IPS DF 4.7 (cell line): ENCODE measurements around the gene RASGRP1.

Experiments used
- DNase-seq: peaks from one replicate; pipeline ENCODE4 v3.0.0-alpha.2; 2013; ENCODE audit warnings: low spot score; ENCODE audit errors: extremely low read depth

RASGRP1 gene

DNA sequence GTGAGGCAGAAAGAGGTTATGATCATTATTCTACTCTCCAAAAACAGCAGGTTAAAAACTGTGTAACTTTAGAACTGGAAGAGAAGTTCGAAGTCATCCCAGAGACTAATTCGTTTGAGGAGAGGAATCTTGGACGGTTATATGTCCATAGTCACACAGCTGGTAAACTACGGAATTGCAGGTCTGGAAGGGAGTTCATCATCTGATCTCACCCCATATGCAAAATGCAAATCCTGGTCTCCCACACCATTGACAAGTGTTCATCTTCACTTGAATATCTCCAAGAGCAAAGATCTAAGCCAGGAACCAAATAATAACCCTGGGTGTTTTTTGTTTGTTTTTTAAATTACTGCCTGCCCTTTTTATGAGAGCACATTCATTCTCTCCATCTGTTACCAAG, 57.6 kb downstream of the RASGRP1 start:
- DNase-seq, result no peak

DNA sequence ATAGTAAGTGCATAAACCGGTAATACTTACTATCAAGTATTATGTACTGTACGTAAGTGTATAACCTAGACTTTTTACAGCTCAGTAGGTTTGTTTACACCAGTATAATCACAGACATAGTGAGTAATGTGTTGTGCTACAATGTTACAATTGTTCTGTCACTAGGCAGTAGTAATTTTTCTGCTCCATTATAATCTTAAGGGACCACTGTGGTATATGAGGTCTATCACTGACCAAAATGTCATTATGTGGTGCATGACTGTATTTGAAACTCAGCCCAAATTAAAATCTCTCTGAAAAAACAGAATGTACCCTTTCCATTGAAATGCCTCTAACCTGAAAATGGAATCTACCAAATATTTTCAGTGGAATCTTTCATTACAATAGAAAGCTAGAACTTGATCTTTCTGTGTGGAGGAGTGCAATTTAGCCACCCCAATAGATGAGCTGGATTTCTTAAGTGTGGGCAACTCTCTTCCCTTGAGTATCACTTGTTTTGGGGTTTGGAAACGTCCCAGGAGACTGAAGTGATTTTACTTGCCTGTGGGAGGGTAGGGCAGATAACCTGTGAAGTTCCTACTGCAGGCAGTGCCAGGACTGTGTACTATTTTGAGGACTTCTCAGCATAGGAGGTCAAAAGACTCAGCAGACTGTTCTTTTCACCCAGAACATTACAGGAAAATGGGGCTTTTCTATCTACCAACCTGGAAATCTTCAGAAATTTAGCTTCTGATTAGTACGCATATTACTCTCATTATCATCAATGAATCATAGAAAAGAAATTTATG, 59.7 kb downstream of the RASGRP1 start:
- no peak for DNase-seq

DNA sequence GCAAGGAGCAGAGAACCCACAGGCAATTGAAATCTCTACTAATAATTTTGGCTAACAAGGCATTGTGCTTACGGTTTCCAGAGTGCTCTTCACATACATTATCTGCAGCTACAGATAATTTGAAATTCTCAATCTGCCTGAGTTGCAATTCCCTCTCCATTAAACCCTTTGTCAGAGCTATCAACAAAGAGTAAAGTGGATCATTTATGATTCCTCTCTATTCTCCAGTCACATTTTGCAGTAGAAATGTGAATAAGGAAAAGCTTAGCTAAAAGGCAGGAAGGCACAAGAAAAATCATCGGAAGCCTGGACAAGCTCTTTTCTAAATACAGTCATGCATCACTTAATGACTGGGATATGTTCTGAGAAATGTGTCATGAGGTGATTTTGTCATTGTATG, 61.1 kb downstream of the RASGRP1 start:
- no peak for DNase-seq

DNA sequence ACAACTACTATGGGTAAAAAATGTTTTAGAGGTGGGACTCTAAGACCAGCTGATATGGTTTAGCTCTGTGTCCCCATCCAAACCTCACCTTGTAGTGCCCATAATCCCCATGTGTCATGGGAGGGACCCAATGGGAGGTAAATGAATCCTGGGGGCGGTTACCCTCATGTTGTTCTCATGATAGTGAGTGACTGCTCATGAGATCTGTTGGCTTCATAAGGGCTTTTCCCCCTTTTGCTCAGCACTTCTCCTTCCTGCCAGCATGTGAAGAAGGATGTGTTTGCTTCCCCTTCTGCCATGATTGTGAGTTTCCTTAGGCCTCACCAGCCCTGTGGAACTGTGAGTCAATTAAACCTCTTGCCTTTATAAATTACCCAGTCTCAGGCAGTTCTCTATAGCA, 65.0 kb downstream of the RASGRP1 start:
- DNase-seq, result no peak

DNA sequence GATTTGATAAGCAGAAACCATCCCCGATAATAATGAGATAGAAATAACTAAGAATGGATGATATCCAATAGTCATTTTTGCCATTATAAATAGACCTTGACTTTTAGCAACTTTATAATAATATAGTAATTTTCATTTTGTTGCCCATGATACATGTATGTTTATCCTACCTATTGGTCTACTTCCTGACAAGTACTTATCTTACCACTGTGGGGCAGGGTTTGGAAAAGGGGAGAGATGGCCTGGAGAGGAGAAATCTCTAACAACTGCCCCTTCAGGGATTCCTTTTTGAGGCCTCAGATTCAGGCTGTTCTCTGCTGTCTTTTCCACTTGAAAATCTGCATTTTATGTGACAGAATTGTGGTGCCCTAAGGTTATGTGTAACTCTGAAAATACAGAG, 68.5 kb downstream of the RASGRP1 start:
- DNase-seq, result no peak

DNA sequence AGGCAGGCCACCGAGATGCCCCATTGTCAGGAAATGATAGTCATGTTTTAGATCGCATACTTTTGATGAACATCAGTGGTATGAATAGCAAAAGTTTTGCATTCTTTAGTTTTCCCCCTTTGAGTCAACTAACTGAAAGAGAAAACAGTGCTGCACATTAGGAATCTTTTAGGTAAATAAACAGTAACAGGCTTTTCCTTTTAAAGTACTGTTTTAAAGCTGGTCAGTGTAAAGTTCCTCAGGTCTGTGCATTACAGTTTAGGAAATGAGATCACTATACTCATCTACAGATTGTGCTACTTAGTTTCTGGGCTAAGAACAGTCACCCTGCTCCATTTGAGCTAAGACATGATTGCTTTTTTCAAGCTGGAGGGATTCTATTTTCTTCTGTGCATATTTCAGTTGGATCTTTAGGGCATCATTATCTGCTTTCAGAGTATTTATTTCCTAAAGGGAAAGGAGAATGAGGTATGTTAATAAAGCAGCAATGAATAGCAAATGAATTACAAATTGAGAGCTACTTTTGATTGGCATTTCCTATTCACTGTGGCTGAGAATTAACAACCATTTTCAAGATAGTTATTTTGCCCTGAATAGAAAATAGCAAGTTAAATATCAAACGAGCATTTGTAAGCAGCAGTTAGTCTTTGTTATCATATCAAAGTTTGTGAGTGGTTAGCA, 74.2 kb downstream of the RASGRP1 start:
- DNase-seq, result no peak

DNA sequence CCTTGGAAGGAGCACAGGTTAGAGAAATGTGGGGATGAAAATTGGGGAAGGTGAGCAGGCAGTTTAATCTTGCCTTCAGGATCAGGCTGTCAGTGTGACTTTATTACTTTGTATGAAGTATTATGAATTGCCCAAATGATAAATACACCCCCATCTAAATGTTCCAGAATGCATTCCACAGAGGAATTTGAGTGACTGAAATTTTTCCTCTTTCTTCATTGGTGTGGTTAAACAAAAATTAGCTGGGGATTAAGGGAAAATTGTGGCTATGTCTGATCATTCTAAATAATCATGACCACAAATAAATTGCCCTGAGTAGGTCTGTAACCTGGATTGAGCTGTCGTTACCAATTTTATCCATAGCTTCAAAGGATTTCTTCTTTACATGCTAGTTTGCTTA, 77.2 kb downstream of the RASGRP1 start:
- DNase-seq, result no peak

DNA sequence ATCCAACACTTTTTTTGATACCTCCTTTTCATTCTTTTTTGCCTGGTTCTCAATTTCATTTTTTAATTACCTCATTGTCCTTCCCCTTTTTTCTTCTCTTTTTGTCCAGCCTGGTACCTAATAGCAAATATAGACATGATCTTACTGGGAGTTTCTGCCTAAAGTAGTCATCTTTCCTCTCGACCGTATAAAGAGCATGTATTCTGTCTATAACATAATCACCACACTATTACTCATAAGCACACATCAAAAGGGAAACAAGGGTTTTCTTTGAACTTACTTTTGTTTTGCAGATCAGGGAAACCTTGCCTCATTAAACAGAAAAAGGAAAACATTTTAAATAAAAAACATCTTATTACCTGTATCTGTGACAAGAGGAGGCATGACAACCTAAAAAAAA, 77.7 kb downstream of the RASGRP1 start:
- DNase-seq, result no peak

DNA sequence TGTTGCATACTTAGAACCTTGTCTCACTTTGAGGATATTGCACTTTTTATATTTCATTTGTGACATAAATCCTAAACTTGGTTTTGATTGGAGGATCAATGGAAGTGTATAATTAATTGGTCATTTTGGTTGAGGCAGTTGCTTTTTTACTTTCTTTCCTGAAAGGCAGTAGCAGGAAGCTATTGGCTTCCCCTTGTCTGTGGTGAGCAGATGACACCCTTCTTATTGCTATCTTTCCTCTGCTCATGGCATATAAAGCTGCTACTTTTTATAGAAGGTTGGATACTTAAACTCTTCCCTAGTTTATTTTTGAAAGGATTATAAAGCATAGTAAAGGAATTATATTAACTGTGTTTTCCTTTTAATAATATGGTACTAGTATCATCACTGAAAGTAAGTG, 82.0 kb downstream of the RASGRP1 start:
- no peak for DNase-seq

DNA sequence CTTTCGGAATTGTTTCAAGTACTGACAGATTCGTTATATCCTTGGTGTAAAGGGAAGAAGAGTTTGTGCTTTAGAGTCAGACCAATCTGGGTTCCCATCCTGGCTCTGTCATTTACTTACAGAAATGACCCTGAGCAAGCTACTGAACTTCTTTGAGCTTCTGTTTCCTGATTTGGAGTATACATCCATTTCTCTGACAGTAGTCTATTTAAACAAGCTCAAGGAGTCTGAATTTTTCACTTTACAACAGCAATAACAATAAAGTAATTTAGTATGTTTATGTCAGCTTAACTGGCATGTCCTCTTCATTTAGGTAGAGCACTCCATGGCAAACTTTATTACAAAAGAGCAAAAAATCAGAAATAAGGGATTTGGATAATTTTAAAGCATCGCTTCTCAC, 82.9 kb downstream of the RASGRP1 start:
- no peak for DNase-seq

DNA sequence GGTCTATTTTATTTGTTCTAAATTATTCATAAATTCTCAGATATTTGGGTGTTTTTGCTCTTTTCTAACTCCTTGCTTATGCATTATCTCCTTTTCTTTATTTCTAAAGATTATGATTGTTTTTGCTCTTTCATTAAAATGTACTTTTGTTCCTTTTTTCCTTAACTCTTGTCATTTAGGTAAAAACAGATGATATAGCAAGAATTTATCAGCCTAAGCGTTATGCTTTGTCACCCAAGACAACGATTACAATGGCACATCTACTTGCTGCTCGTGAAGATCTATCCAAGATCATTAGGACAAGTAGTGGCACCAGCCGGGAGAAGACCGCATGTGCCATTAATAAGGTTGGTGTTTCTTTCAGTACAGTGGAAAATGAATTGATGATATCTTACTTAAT, 83.5 kb downstream of the RASGRP1 start:
- no peak for DNase-seq

DNA sequence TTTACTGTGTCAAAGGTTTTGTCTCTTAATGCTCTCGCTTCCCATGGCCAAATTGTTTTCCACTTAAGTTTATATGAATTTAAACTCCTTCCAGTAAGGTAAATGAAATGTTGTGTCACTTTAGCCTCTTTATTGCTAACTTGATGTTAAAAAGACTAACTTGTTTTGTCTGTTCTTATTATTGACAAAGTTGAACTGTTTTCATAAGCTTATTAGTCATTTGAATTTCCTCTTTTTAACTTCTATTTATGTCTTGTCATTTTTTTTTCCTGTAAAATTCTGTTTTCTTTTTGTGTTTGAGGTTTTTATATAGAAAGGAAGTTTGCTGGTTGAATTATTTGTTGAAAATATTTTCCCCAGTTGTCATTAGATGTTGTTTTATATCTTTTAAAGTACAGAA, 84.9 kb downstream of the RASGRP1 start:
- DNase-seq, result no peak

DNA sequence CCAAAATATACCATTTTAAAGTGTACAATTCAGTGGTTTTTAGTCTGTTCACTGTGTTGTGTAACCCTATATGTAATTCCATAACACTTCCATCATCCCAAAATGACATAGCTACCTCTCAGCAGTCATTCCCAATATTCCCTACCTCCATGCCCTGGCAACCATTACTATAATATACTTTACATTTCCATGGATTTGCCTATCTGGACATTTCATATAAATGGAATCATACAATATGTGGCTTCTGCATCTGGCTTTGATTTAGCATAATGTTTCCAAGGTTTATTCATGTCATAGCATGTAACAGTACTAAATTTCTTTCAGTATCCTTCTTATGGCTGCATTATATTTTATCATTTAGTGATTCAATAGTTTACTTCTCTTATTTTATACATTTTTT, 85.3 kb downstream of the RASGRP1 start:
- DNase-seq, result no peak

DNA sequence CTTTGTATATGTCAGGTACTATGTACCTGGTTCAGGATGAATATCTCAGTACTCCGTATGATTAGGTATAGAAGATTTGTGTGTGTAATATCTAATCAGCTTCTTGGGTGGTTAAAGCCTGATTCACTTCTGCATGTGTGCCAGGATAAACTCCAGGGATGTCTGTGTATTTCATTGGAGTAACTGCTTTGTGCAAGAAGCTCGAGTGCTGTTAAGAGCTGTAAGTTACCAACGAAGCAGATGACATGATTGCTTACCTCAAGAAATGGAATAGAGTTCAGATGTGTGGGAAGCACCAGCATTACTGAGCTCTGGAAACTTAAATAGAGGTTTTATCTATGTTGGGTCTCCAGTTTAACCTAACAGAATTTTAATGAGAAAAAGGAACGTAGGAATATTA, 87.0 kb downstream of the RASGRP1 start:
- DNase-seq, result no peak

DNA sequence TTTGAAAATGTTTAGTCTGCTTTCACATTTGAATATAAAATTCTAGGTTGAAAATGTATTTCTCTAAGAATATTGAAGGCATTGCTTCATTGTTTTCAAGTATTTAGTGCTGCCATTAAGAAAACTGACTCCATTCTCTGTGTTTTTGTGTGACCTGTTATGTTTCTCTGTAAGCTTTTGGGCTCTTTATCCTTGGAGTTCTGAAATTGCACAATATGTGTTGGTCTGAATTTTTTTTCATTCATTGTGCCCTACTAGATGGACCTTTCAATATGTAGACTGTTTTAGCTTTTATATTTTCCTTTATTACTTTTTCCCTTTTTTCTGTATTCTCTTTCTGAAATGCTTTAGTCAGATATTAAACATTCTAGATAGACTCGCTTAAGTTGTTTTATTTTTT, 88.5 kb downstream of the RASGRP1 start:
- DNase-seq, result no peak

DNA sequence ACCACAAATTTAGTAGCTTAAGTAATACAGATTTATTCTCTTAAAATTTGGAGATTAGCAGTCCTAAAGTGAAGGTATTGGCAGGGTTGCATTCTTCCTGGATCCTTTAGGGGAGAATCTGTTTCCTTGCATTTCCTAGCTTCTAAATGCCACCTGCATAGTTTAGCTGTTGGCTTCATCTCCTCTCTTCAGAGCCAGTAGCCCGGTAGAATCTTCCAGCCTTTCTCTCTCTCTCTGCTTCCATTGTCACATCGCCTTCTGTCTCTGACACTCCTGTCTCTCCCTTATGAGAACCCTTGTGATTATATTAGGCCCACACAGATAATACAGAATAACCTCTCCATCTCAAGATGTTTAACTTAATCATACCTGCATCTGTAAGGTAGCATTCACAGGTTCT, 89.3 kb downstream of the RASGRP1 start:
- DNase-seq, result no peak

DNA sequence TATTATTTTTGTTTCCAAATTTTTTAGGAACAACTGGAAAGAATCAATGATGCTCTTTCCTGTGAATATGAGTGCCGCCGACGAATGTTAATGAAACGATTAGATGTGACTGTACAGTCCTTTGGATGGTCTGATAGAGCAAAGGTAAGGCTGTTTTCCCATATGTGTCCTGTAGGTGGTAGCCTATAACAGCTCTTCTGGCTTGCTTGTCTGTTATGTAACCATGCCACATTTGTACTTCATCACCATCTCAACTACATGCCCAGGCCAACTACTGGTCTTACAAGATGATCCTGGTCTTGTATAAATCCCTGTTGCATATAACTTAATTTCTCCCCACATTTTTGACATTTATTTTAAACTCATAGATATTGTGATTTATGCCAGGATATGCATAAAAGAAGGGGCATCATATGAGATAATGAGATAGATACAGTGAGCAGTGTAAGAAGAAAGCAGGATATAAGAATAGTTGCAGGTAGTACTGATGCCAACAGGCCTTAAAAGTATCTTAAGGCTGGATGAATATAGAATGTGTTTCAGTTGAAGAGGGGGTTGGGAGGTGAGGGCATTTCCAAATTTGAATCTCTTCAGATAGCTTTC, 90.4 kb downstream of the RASGRP1 start:
- DNase-seq, result peak; percentile 14

DNA sequence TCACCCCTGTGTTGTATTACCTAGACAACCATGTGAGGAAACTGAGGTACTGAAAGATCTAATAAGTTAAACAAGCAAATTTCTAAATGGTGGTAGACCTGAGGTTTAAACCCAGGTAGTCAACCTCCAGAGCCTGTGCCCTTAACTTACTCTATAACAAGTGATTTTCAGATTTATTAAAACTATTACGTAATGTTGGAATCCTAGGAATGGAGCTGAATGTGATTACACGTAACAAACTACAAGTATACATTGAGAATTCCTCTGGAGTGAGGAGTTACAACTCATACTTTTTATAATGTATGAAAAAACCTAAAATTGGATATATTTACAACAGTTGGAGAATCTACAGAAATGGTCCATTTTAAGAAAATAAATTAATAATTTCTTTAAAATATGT, 92.6 kb downstream of the RASGRP1 start:
- DNase-seq, result no peak

DNA sequence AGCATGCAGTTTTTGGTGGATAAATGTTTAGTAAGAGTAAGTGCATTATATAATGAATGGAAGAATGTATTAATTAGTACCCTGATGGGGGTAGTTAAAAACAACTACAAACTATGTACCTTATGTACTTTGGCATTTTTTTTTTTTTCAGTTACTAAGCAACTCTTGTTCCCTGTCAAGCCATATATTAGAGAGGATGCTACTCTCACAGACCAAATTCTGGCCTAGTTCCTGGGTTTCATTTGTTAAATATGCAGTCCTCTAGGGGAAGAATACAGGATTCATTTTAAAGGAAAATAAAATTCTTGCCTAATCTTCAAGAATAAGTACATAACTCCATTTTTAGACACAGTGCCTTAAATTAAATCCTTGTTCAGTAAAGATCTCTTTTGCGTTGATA, 93.8 kb downstream of the RASGRP1 start:
- DNase-seq, result no peak

DNA sequence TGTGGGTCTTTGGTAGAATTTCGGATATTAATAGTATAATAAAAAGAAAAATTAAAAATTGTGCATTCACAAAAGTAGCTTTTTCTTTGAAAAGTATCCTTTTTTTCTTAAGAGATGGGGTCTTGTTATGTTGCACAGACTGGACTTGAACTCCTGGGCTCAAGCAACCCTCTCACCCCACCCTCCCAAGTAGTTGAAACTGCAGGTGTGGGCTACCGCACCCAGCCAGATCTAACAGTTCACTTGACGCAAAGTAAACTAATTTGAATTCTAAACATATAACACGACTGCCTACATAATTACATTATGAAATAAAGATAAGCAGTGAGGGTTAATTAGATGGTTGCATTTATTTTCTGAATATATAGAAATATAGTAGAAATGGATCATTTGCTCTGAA, 99.9 kb downstream of the RASGRP1 start:
- DNase-seq, result no peak

DNA sequence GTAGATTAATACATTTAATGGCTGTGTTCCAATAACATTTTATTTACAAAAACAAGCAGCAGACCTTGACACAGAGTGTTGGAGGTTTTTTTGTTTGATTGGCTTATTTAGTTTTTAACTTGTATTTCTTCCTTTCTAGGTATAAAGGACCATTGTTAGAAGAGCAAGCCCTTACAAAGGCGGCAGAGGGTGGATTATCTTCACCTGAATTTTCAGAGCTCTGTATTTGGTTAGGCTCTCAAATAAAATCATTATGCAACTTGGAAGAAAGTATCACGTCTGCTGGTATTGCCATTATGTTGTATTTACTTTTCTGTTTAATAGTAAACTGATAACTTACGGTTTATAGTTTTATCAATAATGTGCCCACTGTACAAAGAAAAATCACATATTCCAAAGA, 100.7 kb downstream of the RASGRP1 start:
- no peak for DNase-seq

DNA sequence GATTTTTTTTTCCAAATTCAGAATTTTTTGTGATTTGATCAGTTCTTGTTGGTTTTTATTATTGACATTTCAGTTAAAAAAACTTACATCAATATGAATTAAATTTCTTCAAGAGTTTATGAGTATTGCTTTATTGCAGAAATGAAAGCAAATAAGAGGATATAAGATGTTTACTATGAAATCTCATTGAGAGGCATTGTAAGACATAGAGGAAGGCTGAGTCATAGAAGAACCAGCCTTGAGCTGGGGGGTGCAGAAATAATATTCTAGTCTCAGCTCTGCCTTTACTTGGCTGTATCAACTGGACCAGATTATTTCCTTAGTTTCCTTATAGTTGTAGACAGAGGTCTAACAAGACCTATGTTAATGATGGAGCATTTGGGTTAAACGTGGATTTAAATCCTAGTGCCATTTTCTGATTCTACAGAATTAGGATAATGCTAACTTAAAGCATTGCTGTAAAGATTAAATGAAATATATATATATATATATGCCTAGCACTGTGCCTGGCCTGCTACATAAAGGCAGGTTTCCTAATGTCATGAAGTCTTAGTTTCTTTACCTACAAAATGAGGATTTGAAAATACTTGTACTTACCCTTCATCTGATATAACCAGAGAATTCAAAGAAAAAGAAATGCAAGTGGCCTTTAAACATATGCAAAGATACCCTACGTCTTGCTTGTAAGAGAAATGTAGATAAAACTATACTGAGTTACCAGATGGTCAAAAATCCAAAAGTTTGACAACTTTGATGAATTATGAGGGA, 103.4 kb downstream of the RASGRP1 start:
- DNase-seq, result no peak
